Activated CD8-positive, alpha-beta memory T cell treated with anti-CD3 and anti-CD28 coated beads for 36 hours (primary cell): ENCODE measurements around the gene REPS1. TPM values are rescaled to one million over a fixed set of nuclear protein-coding genes. Genes with fewer than 3 reads are reported as not detected.

Experiments used
- CTCF ChIA-PET: fragments of 350-600 bp; sonication (Branson Sonifier 250); formaldehyde crosslinking; loops from one replicate; lab custom pipeline; 2021; ENCODE audit warnings: antibody characterized with exemption; lab: Charles Lee
- POLR2A ChIA-PET: fragments of 350-600 bp; sonication (Branson Sonifier 250); formaldehyde crosslinking; loops from one replicate; lab custom pipeline; 2021; ENCODE audit warnings: antibody characterized with exemption; lab: Charles Lee
- total RNA-seq, 2 experiments: library from RNA; stranded (reverse); gene quantifications; one replicate each; pipeline ENCODE4 v1.2.3, GENCODE V29; 2021

Gene REPS1
- total RNA-seq, 2 experiments from 2014 or later = 72.2 to 73.9 TPM

DNA sequence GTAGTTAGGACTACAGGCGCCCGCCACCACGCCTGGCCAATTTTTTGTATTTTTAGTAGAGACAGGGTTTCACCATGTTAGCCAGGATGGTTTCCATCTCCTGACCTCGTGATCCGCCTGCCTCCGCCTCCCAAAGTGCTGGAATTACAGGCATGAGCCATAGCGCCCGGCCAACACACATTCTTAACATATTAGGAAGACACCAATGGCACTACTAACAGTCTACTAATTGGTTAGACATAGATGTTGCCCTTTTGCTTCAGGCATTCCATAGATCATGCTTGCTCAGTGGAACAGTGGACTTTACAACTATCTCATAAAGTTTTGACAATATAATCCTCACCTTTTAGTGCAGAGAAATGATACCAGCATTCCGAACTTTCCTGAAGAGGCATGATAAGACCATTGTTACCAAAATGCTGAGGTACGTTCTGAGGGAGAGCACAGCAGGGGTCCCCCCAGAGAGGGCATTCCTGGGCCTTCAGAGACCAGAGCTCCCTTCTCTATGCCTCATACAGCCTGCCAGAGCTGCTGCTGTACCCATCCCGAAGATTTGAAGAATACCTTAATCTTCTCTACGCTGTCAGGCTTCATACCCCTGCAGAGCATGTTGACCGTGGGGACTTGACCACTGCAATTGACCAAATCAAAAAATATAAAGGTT is 102.8 kb downstream of the REPS1 start:
- ChIA-PET POLR2A (no interaction called here), CTCF (no interaction called here)

DNA sequence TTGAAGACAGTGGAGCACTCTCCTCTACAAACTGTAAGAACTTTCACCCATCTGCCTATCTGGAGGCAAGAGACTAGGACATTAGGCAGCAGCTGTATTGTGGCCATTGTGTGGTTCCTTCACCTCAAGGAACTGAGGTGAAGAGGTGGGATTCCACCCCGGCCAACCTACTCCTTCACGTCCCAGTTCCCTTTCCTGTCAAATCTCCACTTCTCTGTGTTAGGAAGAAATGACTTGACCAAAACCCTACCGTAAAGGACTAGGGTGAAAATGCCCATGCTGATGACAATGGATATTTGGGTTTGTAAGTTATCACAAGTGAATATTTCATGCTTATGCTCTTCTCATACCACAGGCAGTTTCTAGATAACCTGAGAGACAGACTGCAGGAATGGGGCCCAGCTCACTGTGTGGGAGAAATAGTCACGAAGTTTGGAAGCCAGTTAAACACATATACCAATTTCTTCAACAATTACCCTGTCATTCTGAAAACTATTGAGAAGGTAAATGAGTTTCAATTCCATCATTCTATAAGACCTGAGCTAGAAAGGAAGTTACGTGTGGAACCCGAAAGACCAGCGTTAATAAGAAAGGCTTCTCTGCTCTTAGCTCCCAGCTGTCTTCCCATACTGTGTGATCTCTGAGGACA is 105.6 kb downstream of the REPS1 start:
- ChIA-PET POLR2A (no interaction called here), CTCF (no interaction called here)

GRCh38 chr6:138873191-138873590 is 114.9 kb downstream of the REPS1 start:
- POLR2A ChIA-PET = no interaction called here

GRCh38 chr6:138869398-138869797 is 118.7 kb downstream of the REPS1 start:
- ChIA-PET POLR2A (no interaction called here), CTCF (no interaction called here)

More at GRCh38 chr6:138873191-138873590, 114.9 kb downstream of the REPS1 start:
- CTCF ChIA-PET = no interaction called here

GRCh38 chr6:138868181-138868580 is 119.9 kb downstream of the REPS1 start:
- POLR2A ChIA-PET = no interaction called here
- CTCF ChIA-PET = no interaction called here

DNA sequence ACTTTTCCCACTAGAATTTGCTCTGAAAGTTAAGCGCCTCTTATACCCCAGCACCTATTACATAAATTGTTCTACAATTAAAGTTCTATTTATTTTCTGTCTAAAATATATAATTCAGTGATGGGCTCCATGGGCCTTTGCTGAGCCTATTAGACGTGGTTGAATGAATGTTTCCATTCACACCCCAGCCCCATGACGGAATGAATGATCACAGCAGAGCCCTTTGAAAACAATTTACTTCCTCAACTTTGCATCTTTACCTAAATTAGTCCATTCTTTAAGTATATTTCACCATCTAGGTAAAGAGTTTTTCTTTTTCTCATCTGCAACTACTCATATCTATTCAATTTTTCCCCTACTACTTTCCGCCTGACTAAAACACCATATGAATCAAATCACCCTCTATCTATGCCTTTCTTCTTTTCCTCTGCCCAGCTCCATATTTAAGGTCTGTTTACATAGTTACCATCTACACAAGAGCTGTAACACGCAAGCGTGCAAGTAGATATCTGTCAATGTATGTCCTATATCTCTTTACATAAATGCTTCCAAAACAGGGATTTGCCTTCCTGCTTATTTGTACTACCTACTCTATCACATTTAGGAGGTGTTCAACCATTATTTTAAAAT is 122.5 kb downstream of the REPS1 start:
- CTCF ChIA-PET = no interaction called here
- POLR2A ChIA-PET = no interaction called here

DNA sequence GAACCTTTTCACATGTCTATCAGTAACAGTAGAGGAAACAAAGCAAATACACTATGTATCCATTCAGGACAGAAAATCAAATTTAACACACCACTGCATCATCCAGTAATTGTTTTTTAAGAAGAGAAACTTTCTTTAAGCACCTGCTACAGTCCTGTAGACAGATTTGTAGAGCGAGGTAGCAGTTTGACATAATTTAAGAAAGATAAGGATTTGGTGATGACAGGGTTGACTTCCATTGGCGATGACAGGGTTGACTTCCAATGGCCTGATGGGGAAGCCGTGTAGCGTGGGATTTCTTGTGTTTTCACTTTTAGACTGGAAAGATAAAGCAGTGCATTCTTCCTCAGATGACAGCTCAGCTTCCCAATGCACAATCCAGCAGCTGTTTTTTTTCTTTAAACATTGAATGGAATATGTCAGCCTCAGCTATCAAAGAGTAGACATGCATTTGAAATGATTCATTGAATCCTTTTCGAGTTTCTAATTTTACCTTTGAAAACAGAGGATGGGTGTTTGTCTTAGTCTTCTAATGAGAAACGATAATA is 123.6 kb downstream of the REPS1 start:
- ChIA-PET CTCF (no interaction called here), POLR2A (no interaction called here)

GRCh38 chr6:138863321-138863720 is 124.7 kb downstream of the REPS1 start:
- CTCF ChIA-PET = no interaction called here
- POLR2A ChIA-PET = no interaction called here

GRCh38 chr6:138862456-138862855 is 125.6 kb downstream of the REPS1 start:
- POLR2A ChIA-PET = no interaction called here
- CTCF ChIA-PET = no interaction called here

DNA sequence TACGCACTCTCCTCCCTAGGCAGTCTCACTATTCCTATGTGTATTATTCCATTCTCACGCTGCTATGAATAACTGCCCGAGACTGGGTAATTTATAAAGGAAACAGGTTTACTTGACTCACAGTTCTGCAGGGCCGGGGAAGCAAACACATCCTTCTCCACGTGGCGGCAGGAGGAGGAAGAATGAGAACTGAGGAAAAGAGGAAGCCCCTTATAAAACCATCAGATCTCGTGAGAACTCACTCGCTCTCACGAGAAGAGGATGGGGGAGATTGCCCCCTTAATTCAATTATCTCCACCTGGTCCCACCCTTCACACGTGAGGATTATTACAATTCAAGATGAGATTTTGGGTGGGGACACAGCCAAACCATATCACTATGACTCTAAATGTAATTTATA is 130.3 kb downstream of the REPS1 start:
- POLR2A ChIA-PET = no interaction called here

DNA sequence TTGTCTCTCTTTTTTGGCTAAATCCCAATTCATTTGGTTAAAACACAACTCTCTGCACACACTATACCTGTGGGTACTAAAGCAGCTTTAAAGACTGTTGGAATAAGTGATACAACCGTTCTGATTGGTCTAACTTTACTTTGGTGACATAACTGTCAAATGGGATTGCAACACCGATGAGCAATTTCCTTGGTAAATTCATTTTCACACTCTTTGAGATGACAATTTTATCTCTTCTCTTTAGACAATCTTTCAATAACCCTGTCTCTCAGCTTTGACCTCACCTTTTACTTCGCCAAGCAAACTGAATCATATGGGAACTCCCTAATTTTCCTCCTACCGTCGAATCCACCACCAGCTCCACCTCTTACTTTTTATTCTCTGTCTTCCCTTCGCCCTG is 131.4 kb downstream of the REPS1 start:
- ChIA-PET CTCF (interaction anchor here (0.8 kb wide), 1 partner anchor 38 kb away, joined by 3 read pairs; no protein-coding TSS in a partner anchor), POLR2A (no interaction called here)

More for the DNA sequence above, 130.3 kb downstream of the REPS1 start:
- CTCF ChIA-PET = no interaction called here

Other genes with a start within 250 kb of the REPS1 start
- 10 to 100 TPM; 13.2 to 14.6 TPM for gene CCDC28A, start 214.5 kb downstream of the REPS1 start, total RNA-seq
- not detected for gene ECT2L, start 192.2 kb downstream of the REPS1 start, total RNA-seq
- gene ABRACL, start 40.5 kb upstream of the REPS1 start, total RNA-seq = 100 to 1,000 TPM; 153 to 154 TPM
- 10 to 100 TPM; 59.2 to 60.4 TPM for gene HECA, start 146.8 kb upstream of the REPS1 start, total RNA-seq